ENCODE results near the gene CALD1. TPM values are rescaled to one million over a fixed set of nuclear protein-coding genes. Genes with fewer than 3 reads are reported as not detected.

The CALD1 gene
- total and polyA plus RNA-seq, 2 experiments from 2014 or later, result 22.6 to 135 TPM

DNA sequence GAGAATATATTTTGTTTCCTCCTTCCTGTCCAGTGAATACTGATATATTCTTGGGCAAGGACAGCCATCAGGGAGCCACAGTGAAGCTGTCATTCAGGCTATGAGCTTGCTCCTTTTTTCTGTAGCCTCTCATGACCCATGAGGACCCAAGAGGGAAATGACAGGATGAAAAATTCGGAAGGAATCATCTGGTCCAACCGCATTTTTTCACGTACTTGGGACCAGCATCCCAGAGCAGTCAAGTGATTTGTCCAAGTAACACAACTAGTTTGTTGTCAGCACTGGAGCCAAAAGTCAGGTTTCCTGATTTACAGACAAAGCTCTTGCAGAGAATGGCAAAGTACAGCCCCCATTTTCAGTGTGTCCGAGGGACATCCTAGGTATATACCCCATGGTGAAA lies 159.7 kb downstream of the CALD1 start:
- Histone ChIP-seq H3K4me3 (no peak overlapping the region), H3K9me3 (ENCODE audit: low read depth) (no peaks in the 10 kb centered on the region), H3K4me1 (ENCODE audit: low read depth) (peaks cover 20% of the 10 kb centered on the region), H3K27ac (no peak overlapping the region), H3K27me3 (no peaks in the 10 kb centered on the region), H3K36me3 (no peaks in the 10 kb centered on the region)
- no peak for DNase-seq (ENCODE audit: low read depth in 1 of 2, low spot score in 1 of 2)
- TF ChIP-seq, protein P1, sequence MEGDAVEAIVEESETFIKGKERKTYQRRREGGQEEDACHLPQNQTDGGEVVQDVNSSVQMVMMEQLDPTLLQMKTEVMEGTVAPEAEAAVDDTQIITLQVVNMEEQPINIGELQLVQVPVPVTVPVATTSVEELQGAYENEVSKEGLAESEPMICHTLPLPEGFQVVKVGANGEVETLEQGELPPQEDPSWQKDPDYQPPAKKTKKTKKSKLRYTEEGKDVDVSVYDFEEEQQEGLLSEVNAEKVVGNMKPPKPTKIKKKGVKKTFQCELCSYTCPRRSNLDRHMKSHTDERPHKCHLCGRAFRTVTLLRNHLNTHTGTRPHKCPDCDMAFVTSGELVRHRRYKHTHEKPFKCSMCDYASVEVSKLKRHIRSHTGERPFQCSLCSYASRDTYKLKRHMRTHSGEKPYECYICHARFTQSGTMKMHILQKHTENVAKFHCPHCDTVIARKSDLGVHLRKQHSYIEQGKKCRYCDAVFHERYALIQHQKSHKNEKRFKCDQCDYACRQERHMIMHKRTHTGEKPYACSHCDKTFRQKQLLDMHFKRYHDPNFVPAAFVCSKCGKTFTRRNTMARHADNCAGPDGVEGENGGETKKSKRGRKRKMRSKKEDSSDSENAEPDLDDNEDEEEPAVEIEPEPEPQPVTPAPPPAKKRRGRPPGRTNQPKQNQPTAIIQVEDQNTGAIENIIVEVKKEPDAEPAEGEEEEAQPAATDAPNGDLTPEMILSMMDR (IDR thresholded peaks at IDR 0.05; ENCODE audit: low read depth, low read length), result no peak

DNA sequence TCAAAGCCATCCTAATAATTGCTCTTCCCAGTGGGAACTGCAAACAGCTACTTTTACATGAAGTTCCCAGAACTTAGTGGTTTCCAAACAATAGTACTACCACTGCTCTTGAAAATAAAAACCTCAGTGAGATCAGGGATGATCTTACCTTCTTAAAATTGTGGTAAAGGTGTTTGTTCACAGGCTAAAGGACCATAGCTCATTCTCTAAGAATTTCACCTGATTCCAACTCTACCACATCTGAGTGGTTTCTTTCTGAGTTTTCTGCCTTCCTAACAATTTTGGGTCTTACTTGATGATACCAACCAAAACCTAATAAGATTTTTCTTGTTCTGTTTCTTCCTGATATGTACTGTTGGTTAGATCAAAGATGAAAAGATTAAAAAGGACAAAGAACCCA lies 161.3 kb downstream of the CALD1 start:
- Histone ChIP-seq H3K4me1 (ENCODE audit: low read depth) (peaks cover 20% of the 10 kb centered on the region), H3K36me3 (peaks cover 9% of the 10 kb centered on the region), H3K27ac (no peak overlapping the region), H3K9me3 (ENCODE audit: low read depth) (no peaks in the 10 kb centered on the region), H3K27me3 (no peaks in the 10 kb centered on the region), H3K4me3 (no peak overlapping the region)
- no peak for DNase-seq (ENCODE audit: low read depth in 1 of 2, low spot score in 1 of 2)
- TF ChIP-seq, protein P1 (IDR thresholded peaks at IDR 0.05; ENCODE audit: low read depth, low read length), result no peak

DNA sequence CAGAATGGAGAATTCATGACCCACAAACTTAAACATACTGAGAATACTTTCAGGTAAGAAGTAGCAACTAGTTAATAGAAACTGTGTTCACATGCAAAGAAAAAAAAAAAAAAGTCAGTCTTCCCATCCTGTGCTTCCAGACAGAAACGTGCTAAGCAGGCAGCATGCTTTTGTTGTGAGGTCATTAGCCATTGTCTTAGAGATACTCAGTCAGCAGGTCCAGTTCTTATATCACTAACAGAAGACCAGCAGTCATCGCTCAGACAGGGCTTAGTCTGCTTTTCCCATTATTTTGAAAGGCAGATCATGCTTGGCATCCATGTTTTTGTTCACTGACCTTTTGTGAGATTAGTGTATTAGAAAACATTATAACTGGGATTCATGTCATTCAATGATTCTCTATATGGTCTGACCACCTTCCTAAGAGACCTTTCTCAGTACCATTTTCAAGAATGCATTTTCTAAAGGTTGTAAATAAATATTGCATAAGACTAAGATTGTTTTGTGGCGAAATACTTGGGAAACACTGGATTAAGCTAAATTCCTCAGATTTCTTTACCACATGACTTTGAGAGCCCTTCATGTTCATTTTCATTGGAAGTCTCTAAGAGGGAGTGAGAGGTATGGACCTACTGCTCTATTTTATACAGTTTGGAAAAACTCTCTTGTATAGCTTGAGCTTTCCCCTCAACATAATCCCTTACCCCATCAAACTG lies 161.9 kb downstream of the CALD1 start:
- TF ChIP-seq, protein P1 (IDR thresholded peaks at IDR 0.05; ENCODE audit: low read depth, low read length), result no peak
- H3K4me1 ChIP-seq (ENCODE audit: low read depth), result peaks cover 20% of the 10 kb centered on the region
- H3K27ac ChIP-seq, result no peak overlapping the region
- no peaks in the 10 kb centered on the region for H3K9me3 ChIP-seq (ENCODE audit: low read depth)
- DNase-seq (ENCODE audit: low read depth in 1 of 2, low spot score in 1 of 2), result peak in 1 of 2 donors; percentile 81
- no peak overlapping the region for H3K4me3 ChIP-seq
- peaks cover 12% of the 10 kb centered on the region for H3K36me3 ChIP-seq
- no peaks in the 10 kb centered on the region for H3K27me3 ChIP-seq

DNA sequence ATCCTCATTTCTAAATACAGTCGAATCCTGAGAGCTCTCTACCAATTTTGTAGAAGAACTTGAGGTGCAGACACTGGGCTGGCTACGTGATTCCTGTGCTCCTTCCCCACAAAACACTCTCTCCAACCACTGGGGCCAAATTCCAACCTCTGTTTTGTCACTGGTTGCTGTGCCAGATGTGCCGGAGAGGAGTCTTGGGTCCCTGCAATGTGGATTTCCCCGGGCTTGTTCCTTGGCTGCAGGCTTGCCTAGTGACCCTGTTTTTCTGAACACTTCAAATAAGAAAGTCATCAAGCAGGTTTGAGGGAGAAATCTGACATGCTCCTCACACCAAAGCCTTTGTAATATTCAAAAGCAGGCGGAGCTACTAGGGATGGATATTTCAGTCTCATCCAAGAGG lies 162.5 kb downstream of the CALD1 start:
- H3K27me3 ChIP-seq, result no peaks in the 10 kb centered on the region
- peaks cover 17% of the 10 kb centered on the region for H3K4me1 ChIP-seq (ENCODE audit: low read depth)
- H3K27ac ChIP-seq, result no peak overlapping the region
- H3K36me3 ChIP-seq, result peaks cover 12% of the 10 kb centered on the region
- H3K4me3 ChIP-seq, result no peak overlapping the region
- no peaks in the 10 kb centered on the region for H3K9me3 ChIP-seq (ENCODE audit: low read depth)
- TF ChIP-seq, protein P1 (IDR thresholded peaks at IDR 0.05; ENCODE audit: low read depth, low read length), result no peak
- DNase-seq (ENCODE audit: low read depth in 1 of 2, low spot score in 1 of 2), result no peak

DNA sequence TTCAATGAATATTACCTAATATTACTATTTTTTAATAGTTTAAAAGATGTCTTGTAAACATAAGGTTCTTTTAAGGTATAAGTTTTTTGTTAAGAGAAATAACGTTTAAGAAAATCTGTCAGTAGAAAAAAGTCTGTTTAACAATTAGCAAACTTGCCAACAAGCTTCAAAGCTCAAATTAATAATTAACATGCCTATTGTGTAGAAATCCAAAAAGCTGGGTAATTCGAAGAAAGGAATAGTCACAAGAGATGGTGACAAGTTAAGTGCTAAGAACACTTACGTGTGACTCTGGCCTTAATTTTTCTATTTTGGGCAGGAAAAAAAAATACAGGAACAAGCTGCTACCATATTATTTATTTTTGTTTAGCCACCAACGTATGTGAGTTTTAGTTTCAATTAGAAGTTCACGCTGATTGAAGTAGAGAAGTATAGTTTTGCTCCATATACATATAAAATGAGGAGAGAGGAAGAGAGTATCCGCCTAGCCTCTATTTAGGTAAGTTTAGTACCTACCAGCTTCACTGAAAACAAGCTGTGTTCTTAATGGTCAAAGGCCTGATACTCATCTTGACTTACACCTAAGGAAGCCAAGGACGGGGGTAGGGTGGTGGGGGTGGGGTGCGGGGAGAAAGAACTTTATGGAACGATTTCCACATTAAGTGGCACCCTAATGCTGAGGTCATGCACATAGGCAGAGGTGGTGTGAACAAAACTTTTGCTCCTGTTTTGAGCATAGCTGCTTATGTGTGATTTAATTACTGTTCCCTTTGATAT lies 163.4 kb downstream of the CALD1 start:
- Histone ChIP-seq H3K27ac (no peak overlapping the region), H3K4me3 (no peak overlapping the region), H3K4me1 (ENCODE audit: low read depth) (peaks cover 8% of the 10 kb centered on the region), H3K36me3 (peaks cover 17% of the 10 kb centered on the region), H3K27me3 (no peaks in the 10 kb centered on the region), H3K9me3 (ENCODE audit: low read depth) (no peaks in the 10 kb centered on the region)
- no peak for DNase-seq (ENCODE audit: low read depth in 1 of 2, low spot score in 1 of 2)
- TF ChIP-seq, protein P1 (IDR thresholded peaks at IDR 0.05; ENCODE audit: low read depth, low read length), result no peak

Measured in cardiac muscle cell (in vitro differentiated cells and primary cell).